NCI-H2081 (cell line): ENCODE measurements around the gene MAML2.

Source experiments
- DNase-seq, 2 experiments: peaks; one replicate each; lab custom pipeline; 2025; lab: John Stamatoyannopoulos, UW

MAML2 gene

GRCh38 chr11:95964281-95964680, 378.7 kb downstream of the MAML2 start:
- no peak for DNase-seq

GRCh38 chr11:95961758-95962157, 381.2 kb downstream of the MAML2 start:
- DNase-seq = no peak

- DNase-seq = no peak
Observed at GRCh38 chr11:95950905-95951304, 392.1 kb downstream of the MAML2 start.

- no peak for DNase-seq
Observed at GRCh38 chr11:95948637-95949036, 394.4 kb downstream of the MAML2 start.

GRCh38 chr11:95944623-95945022, 398.4 kb downstream of the MAML2 start:
- DNase-seq = no peak

- DNase-seq = no peak
Observed at GRCh38 chr11:95943546-95943945, 399.4 kb downstream of the MAML2 start.

- no peak for DNase-seq
Observed at GRCh38 chr11:95939091-95939490, 403.9 kb downstream of the MAML2 start.

GRCh38 chr11:95937358-95937757, 405.6 kb downstream of the MAML2 start:
- no peak for DNase-seq

GRCh38 chr11:95933594-95933993, 409.4 kb downstream of the MAML2 start:
- no peak for DNase-seq

GRCh38 chr11:95931916-95932315, 411.1 kb downstream of the MAML2 start:
- DNase-seq = no peak

- no peak for DNase-seq
Observed at GRCh38 chr11:95930948-95931347, 412.0 kb downstream of the MAML2 start.

- no peak for DNase-seq
Observed at GRCh38 chr11:95926726-95927125, 416.3 kb downstream of the MAML2 start.
